Activated naive CD4-positive, alpha-beta T cell treated with anti-CD3 and anti-CD28 coated beads for 36 hours (primary cell): ENCODE data around the gene TREX2. TPM values are rescaled to one million over a fixed set of nuclear protein-coding genes. Genes with fewer than 3 reads are reported as not detected.

Source experiments
- CTCF ChIA-PET: fragments of 350-600 bp; sonication (Branson Sonifier 250); formaldehyde crosslinking; loops from one replicate; lab custom pipeline; 2021; ENCODE audit warnings: antibody characterized with exemption; lab: Charles Lee
- DNase-seq: peaks from one replicate; pipeline ENCODE4 v3.0.0-alpha.2; 2020
- H3K27ac Mint-ChIP-seq: one replicate; pipeline ENCODE4 v1.8.0; 2021; ENCODE audit warnings: mild to moderate bottlenecking, mixed read lengths
- H3K27me3 Mint-ChIP-seq: one replicate; pipeline ENCODE4 v1.8.0; 2021; ENCODE audit warnings: low read depth, mixed read lengths
- H3K36me3 Mint-ChIP-seq: one replicate; pipeline ENCODE4 v1.8.0; 2021; ENCODE audit warnings: low read depth, mixed read lengths
- H3K4me1 Mint-ChIP-seq: one replicate; pipeline ENCODE4 v1.8.0; 2021; ENCODE audit warnings: low read depth, mixed read lengths
- H3K4me3 Mint-ChIP-seq: one replicate; pipeline ENCODE4 v1.8.0; 2021; ENCODE audit warnings: mild to moderate bottlenecking, moderate library complexity, mixed read lengths
- H3K9me3 Mint-ChIP-seq: one replicate; pipeline ENCODE4 v1.8.0; 2021; ENCODE audit warnings: mixed read lengths
- intact Hi-C: fragments of 100-400 bp; cut with micrococcal nuclease; formaldehyde crosslinking; loops from one replicate; pipeline ENCODE4 v1.15.1; 2023
- total RNA-seq, 2 experiments: library from RNA; stranded (reverse); gene quantifications; one replicate each; pipeline ENCODE4 v1.2.3, GENCODE V29; 2021

Gene TREX2
- total RNA-seq, 2 experiments from 2014 or later = 1.0 to 1.2 TPM

- CTCF ChIA-PET = interaction anchor here (0.6 to 1.1 kb wide), 4 partner anchors 12 to 448 kb away, joined by 3 to 6 read pairs (median 3); no protein-coding TSS in a partner anchor
- Mint-ChIP-seq H3K9me3 (no peaks in the 10 kb centered on the region), H3K27ac (no peak overlapping the region), H3K4me1 (no peaks in the 10 kb centered on the region), H3K4me3 (no peak overlapping the region), H3K36me3 (peaks cover 10% of the 10 kb centered on the region), H3K27me3 (no peaks in the 10 kb centered on the region)
- intact Hi-C loops = loop anchor here (2.0 to 10.0 kb wide), 2 partner anchors 46 to 56 kb away; partner anchors contain the start of gene PNMA6E
- DNase-seq = peak; percentile 52
Measured at GRCh38 chrX:153460826-153461225, 15.0 kb upstream of the TREX2 start.

GRCh38 chrX:153459986-153460385 lies 14.1 kb upstream of the TREX2 start:
- no peak for DNase-seq
- Mint-ChIP-seq H3K27me3 (no peaks in the 10 kb centered on the region), H3K4me1 (no peaks in the 10 kb centered on the region), H3K4me3 (no peak overlapping the region), H3K27ac (no peak overlapping the region), H3K36me3 (peaks cover 10% of the 10 kb centered on the region), H3K9me3 (no peaks in the 10 kb centered on the region)
- intact Hi-C loops = loop anchor here (2.0 to 10.0 kb wide), 2 partner anchors 47 to 55 kb away; partner anchors contain the start of gene PNMA6E
- CTCF ChIA-PET = no interaction called here

GRCh38 chrX:153458476-153458875 lies 12.6 kb upstream of the TREX2 start:
- H3K27me3 Mint-ChIP-seq = no peaks in the 10 kb centered on the region
- H3K4me1 Mint-ChIP-seq = no peaks in the 10 kb centered on the region
- CTCF ChIA-PET = interaction anchor here (1.0 to 1.5 kb wide), 2 partner anchors 49 to 426 kb away, joined by 3 read pairs; no protein-coding TSS in a partner anchor
- DNase-seq = no peak
- H3K27ac Mint-ChIP-seq = no peak overlapping the region
- no peaks in the 10 kb centered on the region for H3K9me3 Mint-ChIP-seq
- intact Hi-C loops = no loop called here
- no peak overlapping the region for H3K4me3 Mint-ChIP-seq
- H3K36me3 Mint-ChIP-seq = peaks cover 7% of the 10 kb centered on the region

GRCh38 chrX:153457827-153458466 lies 12.1 kb upstream of the TREX2 start:
- intact Hi-C loops = no loop called here
- Mint-ChIP-seq H3K4me1 (no peaks in the 10 kb centered on the region), H3K27me3 (no peaks in the 10 kb centered on the region), H3K9me3 (no peaks in the 10 kb centered on the region), H3K27ac (no peak overlapping the region), H3K4me3 (no peak overlapping the region), H3K36me3 (peaks cover 4% of the 10 kb centered on the region)
- no peak for DNase-seq
- CTCF ChIA-PET = interaction anchor here (1.0 to 1.5 kb wide), 2 partner anchors 50 to 425 kb away, joined by 3 read pairs; no protein-coding TSS in a partner anchor

GRCh38 chrX:153457136-153457825 lies 11.4 kb upstream of the TREX2 start:
- H3K27ac Mint-ChIP-seq = no peak overlapping the region
- intact Hi-C loops = no loop called here
- peaks cover 4% of the 10 kb centered on the region for H3K36me3 Mint-ChIP-seq
- CTCF ChIA-PET = interaction anchor here (1.0 to 1.5 kb wide), 2 partner anchors 51 to 425 kb away, joined by 3 read pairs; no protein-coding TSS in a partner anchor
- H3K4me1 Mint-ChIP-seq = no peaks in the 10 kb centered on the region
- no peak overlapping the region for H3K4me3 Mint-ChIP-seq
- no peaks in the 10 kb centered on the region for H3K9me3 Mint-ChIP-seq
- DNase-seq = no peak
- no peaks in the 10 kb centered on the region for H3K27me3 Mint-ChIP-seq

GRCh38 chrX:153456704-153457103 lies 10.8 kb upstream of the TREX2 start:
- CTCF ChIA-PET = no interaction called here

GRCh38 chrX:153456161-153456560 lies 10.3 kb upstream of the TREX2 start:
- CTCF ChIA-PET = interaction anchor here (0.9 kb wide), 1 partner anchor 55 kb away, joined by 3 read pairs; no protein-coding TSS in a partner anchor
- Mint-ChIP-seq H3K9me3 (no peaks in the 10 kb centered on the region), H3K4me3 (no peak overlapping the region), H3K4me1 (no peaks in the 10 kb centered on the region), H3K27me3 (no peaks in the 10 kb centered on the region), H3K36me3 (peaks cover 4% of the 10 kb centered on the region), H3K27ac (no peak overlapping the region)
- intact Hi-C loops = no loop called here
- no peak for DNase-seq

More at GRCh38 chrX:153456704-153457103, 10.8 kb upstream of the TREX2 start:
- Mint-ChIP-seq H3K36me3 (peaks cover 4% of the 10 kb centered on the region), H3K4me1 (no peaks in the 10 kb centered on the region), H3K27me3 (no peaks in the 10 kb centered on the region), H3K9me3 (no peaks in the 10 kb centered on the region), H3K27ac (no peak overlapping the region), H3K4me3 (no peak overlapping the region)
- no peak for DNase-seq
- intact Hi-C loops = no loop called here

- Mint-ChIP-seq H3K27me3 (no peaks in the 10 kb centered on the region), H3K27ac (no peak overlapping the region), H3K36me3 (peaks cover 4% of the 10 kb centered on the region), H3K4me1 (no peaks in the 10 kb centered on the region), H3K9me3 (no peaks in the 10 kb centered on the region), H3K4me3 (no peak overlapping the region)
- intact Hi-C loops = no loop called here
- CTCF ChIA-PET = interaction anchor here (0.9 kb wide), 1 partner anchor 56 kb away, joined by 3 read pairs; no protein-coding TSS in a partner anchor
- DNase-seq = no peak
Measured at GRCh38 chrX:153455571-153455970, 9.7 kb upstream of the TREX2 start.

- intact Hi-C loops = no loop called here
- CTCF ChIA-PET = interaction anchor here (0.9 kb wide), 1 partner anchor 56 kb away, joined by 3 read pairs; no protein-coding TSS in a partner anchor
- Mint-ChIP-seq H3K4me3 (no peak overlapping the region), H3K27ac (no peak overlapping the region), H3K4me1 (no peaks in the 10 kb centered on the region), H3K27me3 (no peaks in the 10 kb centered on the region), H3K9me3 (no peaks in the 10 kb centered on the region), H3K36me3 (peaks cover 4% of the 10 kb centered on the region)
- no peak for DNase-seq
Measured at GRCh38 chrX:153454901-153455550, 9.2 kb upstream of the TREX2 start.

GRCh38 chrX:153450949-153451277 lies 5.1 kb upstream of the TREX2 start:
- DNase-seq = no peak
- H3K4me1 Mint-ChIP-seq = no peaks in the 10 kb centered on the region
- intact Hi-C loops = no loop called here
- H3K4me3 Mint-ChIP-seq = no peak overlapping the region
- CTCF ChIA-PET = no interaction called here
- H3K9me3 Mint-ChIP-seq = no peaks in the 10 kb centered on the region
- H3K27ac Mint-ChIP-seq = no peak overlapping the region
- H3K27me3 Mint-ChIP-seq = no peaks in the 10 kb centered on the region
- no peaks in the 10 kb centered on the region for H3K36me3 Mint-ChIP-seq

GRCh38 chrX:153450114-153450948 lies 4.5 kb upstream of the TREX2 start:
- no peak for DNase-seq
- Mint-ChIP-seq H3K4me3 (no peak overlapping the region), H3K4me1 (no peaks in the 10 kb centered on the region), H3K27me3 (no peaks in the 10 kb centered on the region), H3K36me3 (no peaks in the 10 kb centered on the region), H3K27ac (no peak overlapping the region), H3K9me3 (no peaks in the 10 kb centered on the region)
- CTCF ChIA-PET = no interaction called here
- intact Hi-C loops = no loop called here
